HG03439 (cell line): ENCODE measurements around the gene STIMATE.

Experiments used
- ATAC-seq: cut with Tn5 transposase; IDR thresholded peaks from one replicate; pipeline ENCODE4 v1.9.1; 2021; ENCODE audit warnings: mild to moderate bottlenecking, moderate library complexity; ENCODE audit not compliant: unreplicated experiment

The STIMATE gene

GRCh38 chr3:52843108-52843865, 54.1 kb downstream of the STIMATE start:
- ATAC-seq = no peak

DNA sequence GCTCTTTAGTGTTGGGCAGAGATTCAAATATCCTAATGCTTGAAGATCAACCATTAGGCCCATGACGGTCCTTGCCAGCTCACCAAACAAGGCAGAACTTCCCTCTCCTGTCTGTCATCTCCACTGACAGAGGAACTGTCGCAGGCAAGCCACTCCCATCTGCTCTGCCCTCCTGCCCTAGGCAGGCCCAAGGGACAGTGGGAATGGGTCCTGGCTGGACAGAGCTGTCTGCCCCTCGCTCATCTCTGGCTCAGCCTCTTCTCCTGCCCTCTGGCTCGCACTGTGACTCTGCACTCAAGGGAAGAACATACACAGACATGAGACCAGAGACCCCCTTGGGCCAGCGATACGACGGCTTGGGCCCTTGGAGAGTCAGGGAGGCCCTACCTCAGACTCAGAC, 54.9 kb downstream of the STIMATE start:
- no peak for ATAC-seq

GRCh38 chr3:52841981-52842340, 55.4 kb downstream of the STIMATE start:
- ATAC-seq = no peak

DNA sequence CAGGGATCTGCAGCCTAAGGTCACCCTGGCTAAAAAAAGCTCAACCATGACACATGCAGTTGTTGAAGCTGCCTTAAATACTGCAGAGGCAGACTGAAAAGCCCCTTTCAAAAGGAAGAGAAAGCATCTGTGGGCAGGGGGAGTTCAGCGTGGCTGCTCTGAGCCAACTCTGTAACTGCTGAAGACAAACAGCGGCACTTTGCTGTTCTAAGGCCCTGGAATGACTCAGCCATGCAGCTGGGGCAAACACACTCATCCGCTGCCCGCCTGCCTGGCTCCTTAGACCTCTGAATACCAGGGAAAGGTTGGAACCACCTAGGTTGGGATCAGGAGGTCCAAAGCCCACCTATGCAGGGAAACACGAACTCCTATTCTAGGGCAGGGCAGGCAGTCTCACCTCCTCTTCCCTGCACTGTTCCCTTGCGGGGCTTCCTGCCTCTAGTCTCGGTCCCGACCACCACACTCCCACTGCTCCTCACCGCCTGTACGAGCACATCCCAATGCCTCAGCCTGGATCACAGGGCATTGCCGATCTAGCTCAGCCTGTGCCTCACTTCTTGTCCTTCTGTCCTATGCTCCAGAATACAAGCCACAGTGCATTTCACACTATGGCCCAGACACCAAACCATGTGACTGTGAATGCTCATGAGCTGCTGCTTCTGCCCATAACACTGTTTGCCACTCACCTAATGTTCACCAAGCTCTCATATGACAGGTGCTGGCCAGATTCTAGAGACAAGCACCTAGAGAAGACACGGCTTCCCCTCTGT, 56.0 kb downstream of the STIMATE start:
- ATAC-seq = no peak

GRCh38 chr3:52839892-52840545, 57.3 kb downstream of the STIMATE start:
- no peak for ATAC-seq

DNA sequence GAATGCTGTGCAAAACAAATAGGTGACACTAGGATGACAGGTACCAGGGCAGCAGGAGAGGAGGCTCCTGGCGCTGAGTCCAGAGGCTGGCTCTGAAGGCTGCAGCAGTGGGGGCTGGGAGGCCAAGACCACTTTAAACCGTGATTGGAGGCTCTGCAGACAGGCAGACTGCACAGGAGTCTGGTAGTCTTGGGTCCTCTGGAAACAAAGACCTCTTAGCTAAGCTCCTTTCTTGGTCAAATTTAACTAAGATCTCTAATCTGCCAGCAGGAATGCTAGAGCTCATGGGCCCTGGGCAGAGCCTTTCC, 58.1 kb downstream of the STIMATE start:
- ATAC-seq = no peak

GRCh38 chr3:52838561-52839267, 58.6 kb downstream of the STIMATE start:
- ATAC-seq = no peak

DNA sequence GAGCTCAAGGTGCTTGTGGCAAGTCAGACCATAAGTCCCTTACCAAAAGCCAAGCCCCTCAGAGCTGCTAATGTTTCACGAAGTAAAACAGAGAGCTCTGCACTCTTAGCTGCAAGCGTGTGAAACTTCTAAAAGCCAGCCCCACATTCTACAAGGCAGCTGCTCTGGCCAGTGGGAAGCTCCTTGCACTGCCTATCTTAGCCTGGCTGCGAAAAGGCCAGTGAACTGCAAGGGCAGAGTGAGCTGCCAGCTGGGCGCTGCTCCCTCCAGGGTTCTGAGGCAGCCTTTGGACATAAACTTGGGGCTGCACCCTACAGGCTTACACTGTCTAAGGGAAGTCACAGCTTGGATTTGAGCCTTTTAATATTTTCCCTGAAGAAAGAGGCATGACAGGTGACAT, 60.4 kb downstream of the STIMATE start:
- ATAC-seq = no peak

DNA sequence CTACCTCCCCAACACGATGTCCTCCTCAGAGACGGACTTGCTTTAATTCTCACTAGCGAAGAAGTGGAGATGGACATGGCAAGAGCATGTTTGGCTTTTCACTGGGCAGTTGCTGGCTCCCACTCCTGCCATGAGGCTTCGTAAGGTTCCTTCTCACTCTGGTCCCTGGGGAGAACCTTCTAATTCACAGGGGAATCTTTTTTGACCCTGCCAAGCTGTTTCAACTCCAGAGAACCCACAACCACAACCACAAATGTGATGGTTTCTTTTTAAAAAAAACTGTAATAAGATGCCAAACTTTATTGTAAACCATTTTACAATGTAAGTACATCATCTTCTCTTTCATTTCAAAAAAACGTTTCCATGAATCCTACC, 60.9 kb downstream of the STIMATE start:
- no peak for ATAC-seq

GRCh38 chr3:52835766-52836470, 61.4 kb downstream of the STIMATE start:
- ATAC-seq = no peak

DNA sequence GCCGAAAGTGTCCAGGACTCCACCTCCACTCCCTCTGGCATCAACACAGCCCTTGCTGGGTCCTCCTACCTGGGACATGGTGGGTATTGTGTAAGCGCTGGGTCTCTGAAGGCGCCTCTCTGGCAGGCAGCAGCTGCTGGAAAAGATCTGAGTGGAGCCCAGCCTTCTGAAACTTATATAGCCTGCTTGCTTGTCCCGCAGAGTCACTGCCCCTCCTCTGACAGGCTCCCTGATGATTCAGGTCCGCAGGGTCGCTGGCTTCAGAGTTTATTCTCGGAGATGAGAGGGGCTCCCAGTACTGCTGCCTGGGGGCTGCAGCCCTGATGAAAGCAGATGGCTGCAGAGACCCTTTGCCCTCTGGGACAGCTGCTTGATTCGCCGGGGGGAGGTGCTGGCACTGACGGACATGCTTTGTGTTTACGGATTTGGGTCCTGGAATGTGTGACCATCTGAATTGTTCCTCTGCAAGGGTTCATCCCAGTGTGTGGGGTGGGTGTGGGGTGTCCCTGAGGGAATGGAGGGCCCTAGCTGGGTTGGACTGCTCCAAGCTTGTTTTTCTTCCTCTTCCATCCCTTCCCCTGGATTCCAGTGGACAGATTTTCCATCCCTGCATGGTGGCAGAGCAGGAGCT, 62.4 kb downstream of the STIMATE start, which contains the start of gene MUSTN1:
Gene MUSTN1, minus strand, starts transcription at position 149 of the 631 bp plus-strand sequence. Its CDS starts 71 bp downstream, at position 78.
- no peak for ATAC-seq

GRCh38 chr3:52833202-52833601, 64.1 kb downstream of the STIMATE start:
- no peak for ATAC-seq

- no peak for ATAC-seq
Observed at GRCh38 chr3:52831500-52832301, 65.6 kb downstream of the STIMATE start.

DNA sequence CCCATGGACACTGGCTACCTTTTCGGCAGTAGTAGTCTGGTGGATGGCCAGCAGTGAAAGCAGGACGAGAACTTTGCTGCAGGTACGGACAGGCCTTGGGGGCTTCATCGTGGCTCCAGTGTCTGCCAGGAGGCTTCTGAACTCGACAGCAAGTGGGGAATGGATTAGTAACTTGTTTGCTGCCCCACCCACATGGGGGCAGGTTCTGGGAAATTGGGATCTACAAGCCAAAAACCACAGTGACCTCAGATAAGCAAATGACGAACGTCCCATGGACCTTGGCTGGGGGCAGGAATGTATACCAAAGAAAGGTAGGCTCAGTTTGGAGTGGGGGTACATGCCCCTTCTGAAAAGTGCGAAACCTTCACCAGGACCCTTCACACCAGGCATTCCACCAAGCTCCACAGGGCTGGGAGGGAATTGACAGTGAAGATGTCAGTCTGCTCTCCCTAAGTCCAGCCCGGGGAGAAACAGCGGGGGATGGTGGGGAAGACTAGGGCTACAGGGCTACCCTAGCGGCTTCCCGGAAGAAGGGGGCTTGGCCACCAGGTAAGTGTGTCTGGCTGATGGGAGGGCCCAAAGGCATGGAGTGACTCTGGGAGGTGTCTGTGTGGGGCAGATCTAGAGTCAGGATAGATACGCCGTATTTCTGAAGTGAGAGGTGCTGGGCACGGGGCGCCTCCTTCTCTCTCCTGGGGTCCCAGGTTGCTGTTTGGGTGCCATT, 66.7 kb downstream of the STIMATE start, which contains the start of gene ITIH4:
Gene ITIH4, minus strand, starts transcription at position 138 of the 724 bp plus-strand sequence. Its CDS starts 30 bp downstream, at position 108.
- no peak for ATAC-seq

DNA sequence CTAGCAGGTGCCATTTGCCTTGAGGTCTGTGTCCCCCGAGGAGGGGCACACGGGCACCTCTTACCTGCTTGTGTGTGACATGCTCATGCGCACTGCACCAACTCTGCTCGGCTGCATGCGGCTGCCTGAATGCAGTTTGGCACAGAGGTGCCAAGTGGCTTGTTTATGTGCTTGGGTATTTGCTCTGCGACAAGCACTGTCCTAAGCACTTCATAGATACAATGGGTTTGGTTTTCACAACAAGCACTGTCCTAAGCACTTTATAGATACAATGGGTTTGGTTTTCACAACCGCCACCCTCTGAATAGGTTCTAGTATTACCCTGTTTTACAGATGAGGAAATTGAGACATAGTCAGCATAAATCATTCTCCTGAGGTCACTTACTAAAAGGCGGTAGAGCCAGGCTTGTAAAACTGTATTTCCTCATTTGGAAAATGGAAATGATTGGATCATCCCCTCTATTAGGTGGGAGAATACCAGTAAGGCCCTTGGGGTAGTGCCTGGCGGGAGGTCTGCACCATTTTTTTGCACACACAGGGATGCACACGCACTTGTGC, 67.4 kb downstream of the STIMATE start:
- no peak for ATAC-seq

DNA sequence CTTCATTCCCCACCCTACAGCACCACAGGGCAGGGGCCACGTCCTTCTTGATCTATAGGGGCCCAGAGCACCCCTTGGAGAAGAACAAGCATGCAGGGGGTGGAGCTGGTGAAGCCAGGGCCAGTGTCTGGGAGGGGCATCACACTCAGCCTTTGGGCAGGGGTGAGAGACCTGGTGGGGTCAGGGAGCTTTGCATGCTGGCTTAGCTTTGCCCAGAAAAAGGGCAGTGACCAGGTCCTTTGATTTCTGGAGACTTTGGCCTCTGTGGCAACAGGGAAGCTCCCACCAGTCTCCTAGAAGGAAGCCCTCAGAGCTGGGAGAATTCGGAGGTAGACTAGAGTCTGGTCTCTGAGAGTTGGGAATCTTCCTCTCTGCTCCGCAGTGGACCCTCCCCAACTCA, 67.9 kb downstream of the STIMATE start:
- no peak for ATAC-seq

DNA sequence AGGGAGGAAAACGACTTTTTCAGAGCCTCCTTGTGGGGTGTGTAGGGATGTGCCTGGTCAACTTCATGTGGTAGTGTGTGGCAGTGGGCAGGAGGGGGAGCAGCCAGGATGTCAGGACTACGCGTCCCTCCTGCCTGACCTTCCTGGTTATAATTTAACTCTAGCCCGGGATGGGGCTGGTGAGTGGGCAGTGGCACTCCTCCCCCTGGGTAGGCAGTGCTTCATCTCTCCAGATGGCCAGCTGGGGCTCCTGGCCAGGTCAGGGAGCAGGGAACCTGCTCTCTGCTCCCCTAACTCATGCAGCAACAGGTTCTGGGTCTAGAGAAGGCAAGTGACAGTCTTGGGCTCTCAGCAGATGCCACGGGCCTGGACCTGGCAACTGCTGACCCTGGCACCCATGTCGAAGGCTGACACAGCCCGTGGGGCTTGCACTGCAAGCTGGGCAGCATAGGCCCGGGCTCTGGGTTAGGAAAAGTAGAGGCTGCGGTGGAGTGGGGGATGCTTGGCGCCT, 69.4 kb downstream of the STIMATE start:
- no peak for ATAC-seq

- ATAC-seq = no peak
Observed at GRCh38 chr3:52827441-52827840, 69.9 kb downstream of the STIMATE start.
